Stimulated activated CD4-positive, alpha-beta T cell treated with anti-CD3 and anti-CD28 coated beads, TNF-alpha, amount 100 ng/mL, for 24 hours (primary cell): ENCODE results near the gene OSBP2.

Experiments
- DNase-seq, 3 experiments: peaks; one replicate each; pipeline ENCODE4 v3.0.0-alpha.2; 2020; ENCODE audit warnings: low read depth in 3 of 3

OSBP2 gene

GRCh38 chr22:30881361-30882183 lies 186.9 kb downstream of the OSBP2 start:
- DNase-seq, result no peak

GRCh38 chr22:30882184-30882717 lies 187.6 kb downstream of the OSBP2 start:
- no peak for DNase-seq

- DNase-seq, result no peak
Measured at GRCh38 chr22:30882974-30883533, 188.4 kb downstream of the OSBP2 start.

- DNase-seq, result no peak
Measured at GRCh38 chr22:30883586-30884145, 189.0 kb downstream of the OSBP2 start.

GRCh38 chr22:30884211-30885000 lies 189.7 kb downstream of the OSBP2 start:
- DNase-seq, result no peak

- DNase-seq, result no peak
Measured at GRCh38 chr22:30885001-30885366, 190.3 kb downstream of the OSBP2 start.

- no peak for DNase-seq
Measured at GRCh38 chr22:30885591-30885990, 190.9 kb downstream of the OSBP2 start.

- DNase-seq, result no peak
Measured at GRCh38 chr22:30887453-30887852, 192.8 kb downstream of the OSBP2 start.

- no peak for DNase-seq
Measured at GRCh38 chr22:30887861-30888260, 193.2 kb downstream of the OSBP2 start.

- DNase-seq, result no peak
Measured at GRCh38 chr22:30889268-30889995, 194.8 kb downstream of the OSBP2 start.

- no peak for DNase-seq
Measured at GRCh38 chr22:30889996-30890480, 195.4 kb downstream of the OSBP2 start.

GRCh38 chr22:30890686-30891442 lies 196.2 kb downstream of the OSBP2 start:
- DNase-seq, result peak; percentile 7 to 30 (median 12)

- DNase-seq, result no peak
Measured at GRCh38 chr22:30891443-30891755, 196.7 kb downstream of the OSBP2 start.

GRCh38 chr22:30891781-30892180 lies 197.1 kb downstream of the OSBP2 start:
- DNase-seq, result no peak

GRCh38 chr22:30892286-30892685 lies 197.6 kb downstream of the OSBP2 start:
- no peak for DNase-seq

GRCh38 chr22:30892731-30893221 lies 198.1 kb downstream of the OSBP2 start:
- DNase-seq, result no peak

GRCh38 chr22:30893434-30894370 lies 199.0 kb downstream of the OSBP2 start:
- DNase-seq, result no peak

GRCh38 chr22:30894371-30894740 lies 199.7 kb downstream of the OSBP2 start:
- DNase-seq, result no peak
